AG08395 (cell line): ENCODE data around the gene RBMS1.
"Not testable (repeated sequence)": the region's sequence is repeated elsewhere in the genome, so short reads cannot be mapped to it uniquely, and the experiment has no call there.

Experiments
- DNase-seq: peaks from one replicate; pipeline ENCODE4 v3.0.0; 2012; ENCODE audit warnings: mixed read lengths, low spot score

Gene RBMS1

GRCh38 chr2:160433466-160434140 lies 60.0 kb downstream of the RBMS1 start:
- no peak for DNase-seq

GRCh38 chr2:160432633-160433032 lies 61.0 kb downstream of the RBMS1 start:
- peak; percentile 36 for DNase-seq

- DNase-seq = no peak
Observed at GRCh38 chr2:160431441-160431840, 62.2 kb downstream of the RBMS1 start.

- no peak for DNase-seq
Observed at GRCh38 chr2:160430001-160430344, 63.6 kb downstream of the RBMS1 start.

GRCh38 chr2:160429248-160430000 lies 64.2 kb downstream of the RBMS1 start:
- DNase-seq = no peak

GRCh38 chr2:160428405-160428763 lies 65.2 kb downstream of the RBMS1 start:
- DNase-seq = no peak

GRCh38 chr2:160427629-160428404 lies 65.8 kb downstream of the RBMS1 start:
- DNase-seq = peak; percentile 53

- DNase-seq = no peak
Observed at GRCh38 chr2:160426604-160427003, 67.0 kb downstream of the RBMS1 start.

GRCh38 chr2:160425434-160426151 lies 68.0 kb downstream of the RBMS1 start:
- DNase-seq = no peak

- no peak for DNase-seq
Observed at GRCh38 chr2:160423126-160423525, 70.5 kb downstream of the RBMS1 start.

GRCh38 chr2:160421646-160422501 lies 71.7 kb downstream of the RBMS1 start:
- not testable (repeated sequence) for DNase-seq

- DNase-seq = no peak
Observed at GRCh38 chr2:160420711-160421110, 72.9 kb downstream of the RBMS1 start.

- DNase-seq = peak; percentile 58
Observed at GRCh38 chr2:160419776-160420505, 73.7 kb downstream of the RBMS1 start.

GRCh38 chr2:160418853-160419252 lies 74.8 kb downstream of the RBMS1 start:
- no peak for DNase-seq

- DNase-seq = no peak
Observed at GRCh38 chr2:160418398-160418765, 75.2 kb downstream of the RBMS1 start.

GRCh38 chr2:160417745-160418397 lies 75.7 kb downstream of the RBMS1 start:
- DNase-seq = peak; percentile 64

- DNase-seq = peak; percentile 35
Observed at GRCh38 chr2:160415991-160416390, 77.6 kb downstream of the RBMS1 start.

GRCh38 chr2:160411955-160412354 lies 81.7 kb downstream of the RBMS1 start:
- no peak for DNase-seq

- peak; percentile 67 for DNase-seq
Observed at GRCh38 chr2:160411167-160411566, 82.4 kb downstream of the RBMS1 start.

- DNase-seq = no peak
Observed at GRCh38 chr2:160409480-160409879, 84.1 kb downstream of the RBMS1 start.
